Stimulated activated CD4-positive, alpha-beta T cell treated with anti-CD3 and anti-CD28 coated beads, Interleukin-12 subunit alpha, Interleukin-12 subunit beta, amount 100 ng/mL, for 4 hours (primary cell): ENCODE data around the gene CPA4.
"Not testable (repeated sequence)": the region's sequence is repeated elsewhere in the genome, so short reads cannot be mapped to it uniquely, and the experiment has no call there.

Source experiments
- DNase-seq: peaks from one replicate; pipeline ENCODE4 v3.0.0-alpha.2; 2020

The CPA4 gene

GRCh38 chr7:130303551-130303950, 10.6 kb downstream of the CPA4 start:
- DNase-seq: no peak

- DNase-seq: no peak
Observed at GRCh38 chr7:130303982-130304381, 11.0 kb downstream of the CPA4 start.

GRCh38 chr7:130304878-130305277, 11.9 kb downstream of the CPA4 start:
- no peak for DNase-seq

GRCh38 chr7:130305433-130306042, 12.6 kb downstream of the CPA4 start:
- DNase-seq: no peak

- no peak for DNase-seq
Observed at GRCh38 chr7:130309986-130310385, 17.0 kb downstream of the CPA4 start.

GRCh38 chr7:130314305-130314704, 21.3 kb downstream of the CPA4 start:
- DNase-seq: no peak

GRCh38 chr7:130319541-130319940, 26.6 kb downstream of the CPA4 start:
- DNase-seq: no peak

GRCh38 chr7:130321542-130322229, 28.7 kb downstream of the CPA4 start:
- DNase-seq: not testable (repeated sequence)

GRCh38 chr7:130322615-130323014, 29.7 kb downstream of the CPA4 start:
- DNase-seq: no peak

- no peak for DNase-seq
Observed at GRCh38 chr7:130324306-130324943, 31.5 kb downstream of the CPA4 start.

GRCh38 chr7:130329681-130330080, 36.7 kb downstream of the CPA4 start:
- no peak for DNase-seq

GRCh38 chr7:130332259-130333053, 39.5 kb downstream of the CPA4 start:
- DNase-seq: no peak

GRCh38 chr7:130333832-130334231, 40.9 kb downstream of the CPA4 start:
- no peak for DNase-seq

GRCh38 chr7:130334274-130334673, 41.3 kb downstream of the CPA4 start:
- no peak for DNase-seq

GRCh38 chr7:130337410-130337971, 44.5 kb downstream of the CPA4 start:
- DNase-seq: no peak

GRCh38 chr7:130338233-130338632, 45.3 kb downstream of the CPA4 start:
- no peak for DNase-seq

- no peak for DNase-seq
Observed at GRCh38 chr7:130341882-130342281, 48.9 kb downstream of the CPA4 start.

GRCh38 chr7:130342701-130343380, 49.9 kb downstream of the CPA4 start:
- DNase-seq: no peak

- no peak for DNase-seq
Observed at GRCh38 chr7:130344271-130344866, 51.4 kb downstream of the CPA4 start, which contains the start of gene CPA5. TSS of gene CPA5 (plus strand) at chr7:130344816. CDS start at chr7:130346486, 1,670 bp downstream.

GRCh38 chr7:130345136-130345535, 52.2 kb downstream of the CPA4 start:
- DNase-seq: no peak

GRCh38 chr7:130345725-130346124, 52.8 kb downstream of the CPA4 start:
- DNase-seq: no peak
